ENCODE data around the gene CMSS1.

DNA sequence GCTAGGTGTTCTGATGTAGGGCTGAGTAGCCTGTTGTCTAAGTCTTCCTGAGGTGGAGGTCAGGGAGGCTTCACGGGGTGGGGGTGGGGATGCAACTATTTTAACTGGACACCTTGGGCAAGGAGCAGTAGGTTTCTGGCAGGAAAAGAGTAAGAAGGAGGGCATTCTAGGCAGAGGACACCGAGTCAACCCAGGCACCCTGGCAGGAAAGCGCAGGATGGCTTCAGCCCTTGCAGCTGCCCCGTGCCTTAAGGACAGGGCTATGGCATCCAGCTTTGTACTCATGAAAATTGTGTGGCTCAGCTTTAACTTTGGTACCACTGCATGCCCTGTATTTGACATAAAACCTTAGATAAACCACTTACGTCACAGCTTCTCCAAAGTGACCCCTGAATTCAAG lies 303.0 kb downstream of the CMSS1 start:
- TF ChIP-seq, protein P1, sequence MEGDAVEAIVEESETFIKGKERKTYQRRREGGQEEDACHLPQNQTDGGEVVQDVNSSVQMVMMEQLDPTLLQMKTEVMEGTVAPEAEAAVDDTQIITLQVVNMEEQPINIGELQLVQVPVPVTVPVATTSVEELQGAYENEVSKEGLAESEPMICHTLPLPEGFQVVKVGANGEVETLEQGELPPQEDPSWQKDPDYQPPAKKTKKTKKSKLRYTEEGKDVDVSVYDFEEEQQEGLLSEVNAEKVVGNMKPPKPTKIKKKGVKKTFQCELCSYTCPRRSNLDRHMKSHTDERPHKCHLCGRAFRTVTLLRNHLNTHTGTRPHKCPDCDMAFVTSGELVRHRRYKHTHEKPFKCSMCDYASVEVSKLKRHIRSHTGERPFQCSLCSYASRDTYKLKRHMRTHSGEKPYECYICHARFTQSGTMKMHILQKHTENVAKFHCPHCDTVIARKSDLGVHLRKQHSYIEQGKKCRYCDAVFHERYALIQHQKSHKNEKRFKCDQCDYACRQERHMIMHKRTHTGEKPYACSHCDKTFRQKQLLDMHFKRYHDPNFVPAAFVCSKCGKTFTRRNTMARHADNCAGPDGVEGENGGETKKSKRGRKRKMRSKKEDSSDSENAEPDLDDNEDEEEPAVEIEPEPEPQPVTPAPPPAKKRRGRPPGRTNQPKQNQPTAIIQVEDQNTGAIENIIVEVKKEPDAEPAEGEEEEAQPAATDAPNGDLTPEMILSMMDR (IDR thresholded peaks at IDR 0.05; ENCODE audit: low read depth, low read length, missing input control): no peak
- TF ChIP-seq FOXA1 (IDR thresholded peaks at IDR 0.05) (no peak), RAD21 (IDR thresholded peaks at IDR 0.05) (no peak), YY1 (IDR thresholded peaks at IDR 0.05) (no peak), JUND (IDR thresholded peaks at IDR 0.05) (no peak), SP1 (IDR thresholded peaks at IDR 0.05) (no peak), EGR1 (IDR thresholded peaks at IDR 0.05; ENCODE audit: low read depth in 2 of 2) (no peak), RXRA (IDR thresholded peaks at IDR 0.05) (no peak)
